Gastroesophageal sphincter (tissue), 3 donors: ENCODE data around the gene CYTIP.

ENCODE experiments used
- POLR2A ChIP-seq, 2 donors: fragments of 450-650 bp; IDR thresholded peaks; one replicate each; pipeline ENCODE4 v1.6.1; 2017; ENCODE audit warnings: antibody characterized with exemption in 2 of 2, mild to moderate bottlenecking in 2 of 2, moderate library complexity in 1 of 2
- POLR2AphosphoS5 ChIP-seq: sonication (generic); formaldehyde crosslinking; IDR thresholded peaks from one replicate; pipeline ENCODE4 v1.6.1; 2017; ENCODE audit warnings: antibody characterized with exemption
- TF ChIP-seq, protein P1 (sequence below), 4 experiments: fragments of 200-600 bp in 2 of 4; fragments of 450-650 bp in 2 of 4; sonication (generic) in 1 of 4; IDR thresholded peaks; one replicate each; pipeline ENCODE4 v1.5.1; 2017 to 2019; ENCODE audit warnings: antibody characterized with exemption in 4 of 4, mild to moderate bottlenecking in 2 of 4, moderate library complexity in 2 of 4

DNA sequence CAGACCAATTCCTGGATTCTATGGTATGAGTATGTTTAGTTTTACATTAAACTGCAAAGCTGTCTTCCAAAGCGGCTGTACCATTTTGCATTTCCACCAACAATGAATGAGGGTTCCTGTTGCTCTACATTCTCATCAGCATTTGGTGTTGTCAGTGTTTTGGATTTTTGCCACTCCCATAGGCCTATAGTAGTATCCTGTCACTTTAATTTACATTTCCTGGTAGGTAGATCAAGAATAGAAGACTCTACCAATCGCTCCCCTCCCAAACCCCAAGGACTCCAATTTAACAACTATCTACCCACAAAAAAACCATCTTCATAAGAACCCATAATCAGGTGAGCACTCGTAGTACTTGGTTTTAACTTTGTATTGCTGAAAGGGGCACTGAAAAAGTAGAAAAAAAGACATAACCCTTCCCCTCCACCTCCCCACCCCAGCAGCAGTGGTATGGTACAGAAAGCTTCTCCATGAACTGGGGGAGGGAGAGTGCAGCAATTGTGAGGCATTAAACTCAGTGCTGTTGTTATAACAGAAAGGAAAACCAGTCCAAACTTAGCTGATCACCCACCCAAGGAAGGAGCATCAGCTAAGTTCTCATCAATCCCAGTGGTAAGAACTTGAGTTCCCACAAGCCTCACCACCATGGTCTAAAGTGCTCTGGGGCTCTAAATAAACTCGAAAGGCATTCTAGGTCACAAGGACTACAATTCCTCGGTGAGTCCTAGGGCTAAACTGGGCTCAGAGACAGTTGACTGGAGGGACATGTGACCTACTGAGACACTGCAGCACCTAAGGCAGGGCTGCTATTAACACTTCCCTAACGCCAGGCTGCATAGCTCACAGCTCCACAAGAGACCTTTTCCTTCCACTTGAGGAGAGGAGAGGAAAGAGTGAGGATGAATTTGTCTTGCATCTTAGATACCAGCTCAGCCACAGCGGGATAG is 35.5 kb upstream of the CYTIP start:
- TF ChIP-seq, protein P1, sequence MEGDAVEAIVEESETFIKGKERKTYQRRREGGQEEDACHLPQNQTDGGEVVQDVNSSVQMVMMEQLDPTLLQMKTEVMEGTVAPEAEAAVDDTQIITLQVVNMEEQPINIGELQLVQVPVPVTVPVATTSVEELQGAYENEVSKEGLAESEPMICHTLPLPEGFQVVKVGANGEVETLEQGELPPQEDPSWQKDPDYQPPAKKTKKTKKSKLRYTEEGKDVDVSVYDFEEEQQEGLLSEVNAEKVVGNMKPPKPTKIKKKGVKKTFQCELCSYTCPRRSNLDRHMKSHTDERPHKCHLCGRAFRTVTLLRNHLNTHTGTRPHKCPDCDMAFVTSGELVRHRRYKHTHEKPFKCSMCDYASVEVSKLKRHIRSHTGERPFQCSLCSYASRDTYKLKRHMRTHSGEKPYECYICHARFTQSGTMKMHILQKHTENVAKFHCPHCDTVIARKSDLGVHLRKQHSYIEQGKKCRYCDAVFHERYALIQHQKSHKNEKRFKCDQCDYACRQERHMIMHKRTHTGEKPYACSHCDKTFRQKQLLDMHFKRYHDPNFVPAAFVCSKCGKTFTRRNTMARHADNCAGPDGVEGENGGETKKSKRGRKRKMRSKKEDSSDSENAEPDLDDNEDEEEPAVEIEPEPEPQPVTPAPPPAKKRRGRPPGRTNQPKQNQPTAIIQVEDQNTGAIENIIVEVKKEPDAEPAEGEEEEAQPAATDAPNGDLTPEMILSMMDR (IDR thresholded peaks at IDR 0.05) = no peak
- TF ChIP-seq POLR2A (IDR thresholded peaks at IDR 0.05) (no peak), POLR2AphosphoS5 (no peak)
